Measurements from ENCODE around the gene C11orf21.

The C11orf21 gene

GRCh38 chr11:2320568-2321310 lies 19.0 kb upstream of the C11orf21 start:
- no peak for DNase-seq

GRCh38 chr11:2319791-2320472 lies 18.2 kb upstream of the C11orf21 start:
- no peak for DNase-seq

- DNase-seq = no peak
Observed at GRCh38 chr11:2318707-2319106, 17.0 kb upstream of the C11orf21 start.

GRCh38 chr11:2318123-2318522 lies 16.4 kb upstream of the C11orf21 start:
- no peak for DNase-seq

- DNase-seq = no peak
Observed at GRCh38 chr11:2317354-2318050, 15.8 kb upstream of the C11orf21 start.

GRCh38 chr11:2316963-2317244 lies 15.2 kb upstream of the C11orf21 start:
- DNase-seq = no peak

GRCh38 chr11:2316169-2316962 lies 14.6 kb upstream of the C11orf21 start:
- no peak for DNase-seq

- DNase-seq = no peak
Observed at GRCh38 chr11:2315395-2316168, 13.9 kb upstream of the C11orf21 start.

- no peak for DNase-seq
Observed at GRCh38 chr11:2314525-2315394, 13.0 kb upstream of the C11orf21 start.

- DNase-seq = no peak
Observed at GRCh38 chr11:2314136-2314524, 12.4 kb upstream of the C11orf21 start.

GRCh38 chr11:2313051-2313951 lies 11.6 kb upstream of the C11orf21 start:
- DNase-seq = no peak

- no peak for DNase-seq
Observed at GRCh38 chr11:2312232-2313042, 10.7 kb upstream of the C11orf21 start.

GRCh38 chr11:2311353-2312133 lies 9.8 kb upstream of the C11orf21 start:
- no peak for DNase-seq

- DNase-seq = no peak
Observed at GRCh38 chr11:2310786-2311352, 9.2 kb upstream of the C11orf21 start.

GRCh38 chr11:2310073-2310785 lies 8.5 kb upstream of the C11orf21 start:
- DNase-seq = no peak

- DNase-seq = no peak
Observed at GRCh38 chr11:2309251-2310072, 7.7 kb upstream of the C11orf21 start.

- DNase-seq = no peak
Observed at GRCh38 chr11:2308713-2309112, 7.0 kb upstream of the C11orf21 start.
